ENCODE results near the gene CSNK1D.
"Not testable (repeated sequence)": the region's sequence is repeated elsewhere in the genome, so short reads cannot be mapped to it uniquely, and the experiment has no call there.

The CSNK1D gene

GRCh38 chr17:82198092-82198491 is 75.4 kb downstream of the CSNK1D start:
- DNase-seq, result no peak

- no peak for DNase-seq
Measured at GRCh38 chr17:82195675-82196672, 77.5 kb downstream of the CSNK1D start.

GRCh38 chr17:82194765-82195164 is 78.7 kb downstream of the CSNK1D start:
- DNase-seq, result no peak

GRCh38 chr17:82193520-82194220 is 79.8 kb downstream of the CSNK1D start:
- peak in 1 of 58 donors; percentile 20 for DNase-seq

GRCh38 chr17:82193050-82193449 is 80.5 kb downstream of the CSNK1D start:
- DNase-seq, result not testable (repeated sequence)

All from anterior cingulate cortex (tissue), 58 donors.